Measurements from ENCODE around the gene KRTAP9-6. TPM values are rescaled to one million over a fixed set of nuclear protein-coding genes. Genes with fewer than 3 reads are reported as not detected.
"Not testable (repeated sequence)": the region's sequence is repeated elsewhere in the genome, so short reads cannot be mapped to it uniquely, and the experiment has no call there.

KRTAP9-6 gene
- total RNA-seq, 1 donor = not detected

- not testable (repeated sequence) for H3K4me3 ChIP-seq (ENCODE audit: low read depth, low read length); DNase-seq (ENCODE audit: low read depth)
These were observed 18.0 kb upstream of the KRTAP9-6 start for GRCh38 chr17:41246995-41247787.

GRCh38 chr17:41249637-41250240 lies 15.4 kb upstream of the KRTAP9-6 start, which contains the start of gene KRTAP9-4:
Gene KRTAP9-4 (plus strand): TSS chr17:41249687. CDS start chr17:41249721, 34 bp downstream.
- not testable (repeated sequence) for H3K4me3 ChIP-seq (ENCODE audit: low read depth, low read length); DNase-seq (ENCODE audit: low read depth)

- no peak overlapping the region for H3K4me3 ChIP-seq (ENCODE audit: low read depth, low read length)
- no peak for DNase-seq (ENCODE audit: low read depth)
- TF ChIP-seq CTCF (IDR thresholded peaks at IDR 0.05; ENCODE audit: insufficient read depth, low read depth, low read length) = no peak
These were observed 13.9 kb upstream of the KRTAP9-6 start for GRCh38 chr17:41251261-41251660.

- TF ChIP-seq CTCF (IDR thresholded peaks at IDR 0.05; ENCODE audit: insufficient read depth, low read depth, low read length) = no peak
- H3K4me3 ChIP-seq (ENCODE audit: low read depth, low read length) = no peak overlapping the region
- no peak for DNase-seq (ENCODE audit: low read depth)
These were observed 10.3 kb upstream of the KRTAP9-6 start for GRCh38 chr17:41254861-41255260.

GRCh38 chr17:41255381-41256290 lies 9.5 kb upstream of the KRTAP9-6 start, which contains the start of gene KRTAP9-9:
Gene KRTAP9-9 (plus strand): TSS chr17:41255384.
- H3K4me3 ChIP-seq (ENCODE audit: low read depth, low read length); DNase-seq (ENCODE audit: low read depth): not testable (repeated sequence)

- DNase-seq (ENCODE audit: low read depth) = no peak
- H3K4me3 ChIP-seq (ENCODE audit: low read depth, low read length) = no peak overlapping the region
- no peak for TF ChIP-seq CTCF (IDR thresholded peaks at IDR 0.05; ENCODE audit: insufficient read depth, low read depth, low read length)
These were observed 8.9 kb upstream of the KRTAP9-6 start for GRCh38 chr17:41256291-41256685.

GRCh38 chr17:41258406-41258805 lies 6.8 kb upstream of the KRTAP9-6 start:
- peak; percentile 12 for DNase-seq (ENCODE audit: low read depth)
- no peak for TF ChIP-seq CTCF (IDR thresholded peaks at IDR 0.05; ENCODE audit: insufficient read depth, low read depth, low read length)

GRCh38 chr17:41263212-41263611 lies 2.0 kb upstream of the KRTAP9-6 start:
- no peak for DNase-seq (ENCODE audit: low read depth)
- no peak overlapping the region for H3K4me3 ChIP-seq (ENCODE audit: low read depth, low read length)
- TF ChIP-seq CTCF (IDR thresholded peaks at IDR 0.05; ENCODE audit: insufficient read depth, low read depth, low read length) = no peak

More at GRCh38 chr17:41258406-41258805, 6.8 kb upstream of the KRTAP9-6 start:
- H3K4me3 ChIP-seq (ENCODE audit: low read depth, low read length) = no peak overlapping the region
